ENCODE results near the gene HSD11B1L.
"Not testable (repeated sequence)": the region's sequence is repeated elsewhere in the genome, so short reads cannot be mapped to it uniquely, and the experiment has no call there.

Gene HSD11B1L

DNA sequence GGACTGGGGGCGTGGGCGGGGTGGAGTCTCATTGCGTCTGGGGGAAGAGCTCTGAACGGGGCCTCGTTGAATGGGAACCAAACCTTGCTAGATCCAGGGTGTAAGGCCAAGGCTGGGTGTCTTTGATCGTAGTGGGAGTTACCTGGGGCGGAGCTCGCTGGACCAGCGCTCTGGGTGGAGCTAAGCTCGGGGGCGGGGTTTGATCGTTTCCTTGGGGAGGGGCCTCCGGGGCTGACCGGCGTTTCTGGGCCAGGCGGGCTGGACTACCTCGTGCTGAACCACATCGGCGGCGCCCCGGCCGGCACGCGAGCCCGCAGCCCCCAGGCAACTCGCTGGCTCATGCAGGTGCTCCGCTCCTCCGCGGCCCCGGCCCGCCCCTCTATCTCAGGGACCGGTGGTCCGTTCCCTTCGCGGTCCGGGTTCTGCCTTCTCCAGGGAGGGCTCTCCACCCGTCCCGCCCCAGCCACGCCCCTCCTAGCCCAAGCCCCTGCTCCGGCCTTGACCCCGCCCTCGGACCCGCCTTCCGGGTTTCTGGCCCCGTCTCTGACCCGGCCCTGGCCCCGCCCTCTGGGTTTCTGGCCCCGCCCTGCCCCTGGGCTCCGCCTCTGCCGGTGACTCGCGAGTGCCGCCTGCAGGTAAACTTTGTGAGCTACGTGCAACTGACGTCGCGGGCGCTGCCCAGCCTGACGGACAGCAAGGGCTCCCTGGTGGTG, 6.0 kb downstream of the HSD11B1L start:
- Mint-ChIP-seq H3K4me1 (peaks cover 35% of the 10 kb centered on the region), H3K27me3 (peaks cover 27% of the 10 kb centered on the region), H3K4me3 (peak overlapping the region; percentile 79), H3K9me3 (no peaks in the 10 kb centered on the region), H3K36me3 (peaks cover 11% of the 10 kb centered on the region), H3K27ac (peak overlapping the region; percentile 87)
- CTCF ChIA-PET, result interaction anchor here (1.0 to 1.5 kb wide), 6 partner anchors 27 to 196 kb away, joined by 3 to 4 read pairs (median 4); partner anchors contain the start of gene NRTN
- DNase-seq, result peak; percentile 99

- CTCF ChIA-PET, result interaction anchor here (0.6 to 1.5 kb wide), 7 partner anchors 26 to 1950 kb away, joined by 3 to 4 read pairs (median 4); partner anchors contain the start of gene NRTN
- DNase-seq, result no peak
- Mint-ChIP-seq H3K27me3 (peaks cover 19% of the 10 kb centered on the region), H3K36me3 (peaks cover 18% of the 10 kb centered on the region), H3K9me3 (no peaks in the 10 kb centered on the region), H3K27ac (peak overlapping the region; percentile 87), H3K4me3 (peak overlapping the region; percentile 79), H3K4me1 (peaks cover 37% of the 10 kb centered on the region)
Measured at GRCh38 chr19:5687360-5688198, 6.8 kb downstream of the HSD11B1L start.

DNA sequence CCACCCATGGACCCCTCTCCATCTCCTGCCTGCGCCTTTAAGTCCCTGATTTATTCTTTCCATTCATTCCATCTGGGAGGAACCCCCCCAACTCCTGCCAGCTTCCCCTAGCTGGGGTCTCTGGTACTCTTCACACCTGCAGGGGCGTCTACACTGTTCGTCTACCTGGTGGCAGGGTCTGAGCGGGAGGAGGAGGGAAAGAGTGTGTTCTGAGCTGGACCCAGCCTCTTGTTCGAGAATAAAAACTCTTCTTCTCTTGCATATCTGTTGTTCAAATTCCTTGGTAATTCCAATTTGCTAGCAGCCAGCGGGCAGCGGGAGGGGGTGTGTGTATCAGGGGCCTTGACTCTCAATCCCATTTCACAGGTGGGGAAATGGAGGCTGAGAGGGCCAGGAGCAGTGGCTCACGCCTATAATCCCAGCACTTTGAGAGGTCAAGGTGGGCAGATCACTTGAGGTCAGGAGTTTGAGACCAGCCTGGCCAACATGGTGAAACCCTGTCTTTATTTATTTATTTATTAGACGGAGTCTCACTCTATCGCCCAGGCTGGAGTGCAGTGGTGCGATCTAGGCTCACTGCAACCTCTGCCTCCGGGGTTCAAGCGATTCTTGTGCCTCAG, 7.5 kb downstream of the HSD11B1L start:
- peak overlapping the region; percentile 40 for H3K4me3 Mint-ChIP-seq
- CTCF ChIA-PET, result interaction anchor here (0.6 to 2.0 kb wide), 4 partner anchors 9 to 1949 kb away, joined by 3 to 11 read pairs (median 4); partner anchors contain the start of genes CATSPERD and LONP1
- H3K9me3 Mint-ChIP-seq, H3K27ac Mint-ChIP-seq, DNase-seq: not testable (repeated sequence)
- H3K36me3 Mint-ChIP-seq, result peaks cover 25% of the 10 kb centered on the region
- H3K27me3 Mint-ChIP-seq, result peaks cover 13% of the 10 kb centered on the region
- peaks cover 44% of the 10 kb centered on the region for H3K4me1 Mint-ChIP-seq

GRCh38 chr19:5690125-5690954, 9.5 kb downstream of the HSD11B1L start, which contains the start of gene RPL36:
Gene RPL36 (plus strand): TSS chr19:5690295. CDS start chr19:5690508, 213 bp downstream.
- peak within 1 kb of the TSS; percentile 95 for H3K4me3 Mint-ChIP-seq
- peaks cover 44% of the 10 kb centered on the region for H3K4me1 Mint-ChIP-seq
- H3K36me3 Mint-ChIP-seq, result peaks cover 32% of the 10 kb centered on the region
- no peaks in the 10 kb centered on the region for H3K9me3 Mint-ChIP-seq
- CTCF ChIA-PET, result interaction anchor here (0.6 to 3.3 kb wide), 13 partner anchors 13 to 282 kb away, joined by 3 to 19 read pairs (median 4); partner anchors contain the start of genes CATSPERD, LONP1, SAFB and SAFB2
- peak; percentile 99 for DNase-seq
- peaks cover 12% of the 10 kb centered on the region for H3K27me3 Mint-ChIP-seq
- H3K27ac Mint-ChIP-seq, result peak within 1 kb of the TSS; percentile 92

- peaks cover 12% of the 10 kb centered on the region for H3K27me3 Mint-ChIP-seq
- CTCF ChIA-PET, result interaction anchor here (1.1 to 3.3 kb wide), 4 partner anchors 21 to 137 kb away, joined by 3 to 19 read pairs (median 8); partner anchors contain the start of genes CATSPERD and LONP1
- peaks cover 38% of the 10 kb centered on the region for H3K4me1 Mint-ChIP-seq
- peak; percentile 51 for DNase-seq
- no peaks in the 10 kb centered on the region for H3K9me3 Mint-ChIP-seq
- peak overlapping the region; percentile 92 for H3K27ac Mint-ChIP-seq
- peaks cover 33% of the 10 kb centered on the region for H3K36me3 Mint-ChIP-seq
- peak overlapping the region; percentile 95 for H3K4me3 Mint-ChIP-seq
Measured at GRCh38 chr19:5690955-5691821, 10.4 kb downstream of the HSD11B1L start.

DNA sequence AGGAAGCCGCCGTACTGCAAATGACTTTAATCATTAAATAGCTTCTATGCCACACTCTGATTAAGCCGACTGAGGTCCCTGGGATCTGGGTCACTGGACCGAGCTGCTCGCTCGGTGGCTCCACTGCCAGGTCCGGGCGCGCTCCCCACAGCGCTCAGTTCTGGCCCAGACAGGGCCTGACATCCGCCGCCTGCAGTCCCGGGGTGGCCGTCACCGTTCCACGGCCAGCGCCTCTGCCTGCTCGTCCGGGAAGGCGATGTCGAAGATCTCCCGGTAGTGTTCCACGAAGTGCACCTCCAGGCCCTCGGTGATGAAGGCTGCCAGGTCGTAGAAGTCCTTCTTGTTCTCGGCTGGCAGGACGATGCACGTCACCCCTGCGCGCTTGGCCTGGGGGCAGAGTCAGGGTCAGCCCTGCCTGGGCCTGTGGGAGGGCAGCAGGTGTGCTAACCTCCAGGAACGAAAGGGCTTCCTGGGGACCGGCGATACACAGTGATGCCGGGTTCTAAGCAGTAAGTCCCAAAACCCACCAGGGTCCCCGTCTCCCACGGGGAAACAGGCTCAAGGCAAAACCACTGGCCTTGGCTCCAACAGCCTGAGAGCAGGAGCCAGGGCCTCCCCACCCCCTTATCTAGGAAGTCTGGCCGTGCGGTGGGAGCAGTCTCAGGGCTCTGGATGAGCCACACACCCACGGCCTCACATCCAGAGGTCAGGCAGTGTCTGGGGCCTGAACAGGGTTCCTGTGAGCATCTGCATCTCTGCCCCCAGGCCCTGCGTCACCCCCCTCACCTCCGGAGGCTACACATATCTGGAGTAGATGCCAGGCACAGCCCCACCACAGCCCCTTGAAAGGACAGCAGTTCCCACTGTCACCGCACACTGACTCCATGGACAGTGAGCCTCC, 11.2 kb downstream of the HSD11B1L start:
- no peak for DNase-seq
- Mint-ChIP-seq H3K27ac (peak overlapping the region; percentile 64), H3K9me3 (no peaks in the 10 kb centered on the region), H3K4me1 (peaks cover 34% of the 10 kb centered on the region), H3K4me3 (peak overlapping the region; percentile 95), H3K27me3 (peaks cover 8% of the 10 kb centered on the region), H3K36me3 (peaks cover 39% of the 10 kb centered on the region)
- CTCF ChIA-PET, result interaction anchor here (1.1 to 3.3 kb wide), 4 partner anchors 20 to 136 kb away, joined by 3 to 19 read pairs (median 8); partner anchors contain the start of genes CATSPERD and LONP1

DNA sequence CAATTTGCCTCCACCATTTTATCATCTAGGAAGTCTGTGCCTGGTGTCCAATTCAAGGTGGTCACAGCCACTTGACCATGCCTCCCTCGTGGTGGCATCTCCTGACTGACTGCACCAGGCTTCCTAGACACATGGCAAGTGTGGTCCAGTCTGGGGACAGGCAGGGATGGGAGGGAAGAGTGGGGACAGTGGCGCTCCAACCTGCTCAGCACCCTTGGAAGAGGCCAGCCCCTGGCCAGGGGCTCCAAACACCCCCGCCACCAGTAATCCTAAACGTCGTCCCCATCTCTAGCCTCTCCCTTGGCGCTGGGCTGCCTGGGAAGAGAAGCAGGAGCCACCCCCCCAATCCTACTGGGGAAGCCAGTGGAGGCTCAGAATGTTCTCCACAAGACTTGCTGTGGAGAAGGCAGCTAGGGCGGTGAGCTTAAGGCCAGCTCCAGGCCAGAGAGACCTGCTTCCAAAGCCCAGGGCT, 11.9 kb downstream of the HSD11B1L start:
- H3K36me3 Mint-ChIP-seq, result peaks cover 41% of the 10 kb centered on the region
- peak overlapping the region; percentile 95 for H3K4me3 Mint-ChIP-seq
- DNase-seq, result no peak
- no peaks in the 10 kb centered on the region for H3K9me3 Mint-ChIP-seq
- H3K27me3 Mint-ChIP-seq, result peaks cover 8% of the 10 kb centered on the region
- CTCF ChIA-PET, result no interaction called here
- peak overlapping the region; percentile 55 for H3K27ac Mint-ChIP-seq
- H3K4me1 Mint-ChIP-seq, result peaks cover 34% of the 10 kb centered on the region

DNA sequence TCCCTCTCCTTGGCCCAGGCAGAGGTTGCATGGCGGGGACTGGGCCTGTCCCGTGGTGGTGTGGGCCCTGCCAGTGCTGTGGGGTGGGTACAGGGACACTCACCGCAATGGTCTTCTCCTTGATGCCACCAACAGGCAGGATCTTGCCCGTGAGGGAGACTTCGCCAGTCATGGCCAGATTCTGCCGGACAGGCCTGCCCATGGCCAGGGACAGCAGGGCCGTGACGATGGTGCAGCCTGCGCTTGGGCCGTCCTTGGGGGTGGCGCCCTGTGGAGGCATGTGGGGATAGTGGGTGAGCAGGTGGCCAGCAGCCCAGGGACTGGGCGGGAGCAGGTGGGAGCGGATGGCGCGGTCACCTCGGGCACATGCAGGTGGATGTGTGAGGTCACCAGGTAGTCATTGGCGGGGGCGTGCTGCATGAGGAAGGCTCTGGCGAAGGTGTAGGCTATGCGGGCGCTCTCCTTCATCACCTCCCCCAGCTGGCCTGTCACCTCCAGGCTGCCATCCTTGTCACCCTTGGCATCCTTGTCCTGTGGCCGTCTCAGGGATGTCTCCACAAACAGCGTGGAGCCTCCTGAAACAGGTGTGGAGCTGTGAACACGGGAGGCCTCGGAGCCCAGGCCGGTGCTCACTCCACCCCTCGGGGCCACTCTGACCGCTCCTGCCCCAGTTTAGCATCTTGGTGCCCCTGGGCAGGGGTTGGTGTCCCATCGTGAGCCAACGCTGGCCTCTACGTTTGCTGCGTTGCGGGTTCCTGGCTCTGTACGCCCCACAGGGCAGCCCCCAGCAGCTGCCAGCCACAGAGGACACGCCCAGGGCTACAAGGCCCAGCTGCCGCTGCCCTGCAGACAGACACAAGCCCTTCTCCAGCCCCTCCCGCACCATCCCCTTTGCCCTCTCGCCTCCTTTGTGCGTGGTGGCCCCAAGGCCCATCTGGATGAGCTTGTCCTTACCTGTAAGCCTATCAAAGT, 12.7 kb downstream of the HSD11B1L start:
- no peak for DNase-seq
- Mint-ChIP-seq H3K27me3 (peaks cover 8% of the 10 kb centered on the region), H3K36me3 (peaks cover 41% of the 10 kb centered on the region), H3K27ac (no peak overlapping the region), H3K9me3 (no peaks in the 10 kb centered on the region), H3K4me1 (peaks cover 29% of the 10 kb centered on the region), H3K4me3 (no peak overlapping the region)
- CTCF ChIA-PET, result no interaction called here

GRCh38 chr19:5694167-5694955, 13.5 kb downstream of the HSD11B1L start:
- Mint-ChIP-seq H3K4me3 (no peak overlapping the region), H3K27me3 (peaks cover 8% of the 10 kb centered on the region), H3K36me3 (peaks cover 47% of the 10 kb centered on the region), H3K27ac (no peak overlapping the region), H3K9me3 (no peaks in the 10 kb centered on the region), H3K4me1 (peaks cover 26% of the 10 kb centered on the region)
- no peak for DNase-seq
- CTCF ChIA-PET, result interaction anchor here (1.0 kb wide), 1 partner anchor 24 kb away, joined by 3 read pairs; no protein-coding TSS in a partner anchor

DNA sequence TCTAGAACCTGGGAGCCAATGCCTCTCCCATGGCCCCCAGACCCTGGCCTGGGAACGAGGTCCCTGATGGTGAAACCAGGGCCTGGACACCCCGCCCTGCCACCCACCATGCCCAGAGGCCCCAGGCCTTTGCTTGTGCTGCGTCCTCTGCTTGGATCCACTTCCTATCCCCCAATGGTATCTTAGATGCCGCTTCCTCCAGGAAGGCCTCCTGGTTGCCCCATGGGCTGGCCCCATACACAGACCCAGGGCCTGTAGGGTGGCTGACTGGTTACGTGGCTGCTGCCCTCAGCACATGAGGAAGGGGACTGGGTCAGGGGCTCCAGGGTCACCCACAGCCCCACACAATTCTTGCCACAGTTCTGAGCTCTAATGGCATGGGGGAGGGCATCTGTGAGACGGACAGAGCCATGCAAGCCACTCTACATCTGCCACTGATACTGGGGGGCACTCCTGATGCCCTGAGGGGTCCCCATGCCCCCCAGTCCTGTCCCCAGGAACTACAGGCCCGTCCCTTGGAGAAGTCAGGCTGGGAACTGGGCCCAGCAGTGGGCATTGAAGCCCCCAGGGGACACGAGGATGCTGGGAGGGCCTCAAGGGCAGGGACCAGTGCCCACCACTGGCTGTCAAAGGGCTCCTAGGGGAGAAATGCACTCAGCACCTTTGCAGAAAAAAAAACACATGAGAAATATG, 14.3 kb downstream of the HSD11B1L start:
- Mint-ChIP-seq H3K4me1 (peaks cover 22% of the 10 kb centered on the region), H3K27me3 (peaks cover 6% of the 10 kb centered on the region), H3K36me3 (peaks cover 45% of the 10 kb centered on the region), H3K9me3 (no peaks in the 10 kb centered on the region), H3K4me3 (no peak overlapping the region), H3K27ac (no peak overlapping the region)
- DNase-seq, result no peak
- CTCF ChIA-PET, result interaction anchor here (1.0 kb wide), 1 partner anchor 24 kb away, joined by 3 read pairs; no protein-coding TSS in a partner anchor

All from activated naive CD4-positive, alpha-beta T cell treated with anti-CD3 and anti-CD28 coated beads, Interleukin-2, amount 10 ng/mL, durations not matched to agents 7 days and 5 days (primary cell).